ENCODE data around the gene GREM2. TPM values are rescaled to one million over a fixed set of nuclear protein-coding genes. Genes with fewer than 3 reads are reported as not detected.

GREM2 gene
- total RNA-seq, 1 experiment from 2014 or later, result 0.17 TPM

DNA sequence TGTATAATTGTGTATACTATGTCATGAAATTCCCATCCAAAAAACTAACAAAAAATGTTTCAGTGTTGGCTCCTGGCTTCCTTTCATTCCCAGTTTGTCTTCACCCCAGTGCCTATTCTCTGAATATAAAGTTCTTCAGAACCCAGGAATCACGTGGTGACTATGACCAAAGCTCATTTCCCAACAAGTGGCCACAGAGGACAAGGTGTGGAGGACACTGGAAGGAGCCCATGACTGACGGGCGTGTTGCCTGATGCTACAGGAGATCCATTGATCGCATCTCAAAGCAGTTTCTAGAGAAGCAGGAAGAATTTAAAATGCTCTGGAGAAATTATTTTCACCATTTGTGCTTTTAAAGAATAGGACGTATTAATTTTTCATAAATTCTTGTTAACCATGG is 7.4 kb upstream of the GREM2 start (continued):
- TF ChIP-seq, protein P1, sequence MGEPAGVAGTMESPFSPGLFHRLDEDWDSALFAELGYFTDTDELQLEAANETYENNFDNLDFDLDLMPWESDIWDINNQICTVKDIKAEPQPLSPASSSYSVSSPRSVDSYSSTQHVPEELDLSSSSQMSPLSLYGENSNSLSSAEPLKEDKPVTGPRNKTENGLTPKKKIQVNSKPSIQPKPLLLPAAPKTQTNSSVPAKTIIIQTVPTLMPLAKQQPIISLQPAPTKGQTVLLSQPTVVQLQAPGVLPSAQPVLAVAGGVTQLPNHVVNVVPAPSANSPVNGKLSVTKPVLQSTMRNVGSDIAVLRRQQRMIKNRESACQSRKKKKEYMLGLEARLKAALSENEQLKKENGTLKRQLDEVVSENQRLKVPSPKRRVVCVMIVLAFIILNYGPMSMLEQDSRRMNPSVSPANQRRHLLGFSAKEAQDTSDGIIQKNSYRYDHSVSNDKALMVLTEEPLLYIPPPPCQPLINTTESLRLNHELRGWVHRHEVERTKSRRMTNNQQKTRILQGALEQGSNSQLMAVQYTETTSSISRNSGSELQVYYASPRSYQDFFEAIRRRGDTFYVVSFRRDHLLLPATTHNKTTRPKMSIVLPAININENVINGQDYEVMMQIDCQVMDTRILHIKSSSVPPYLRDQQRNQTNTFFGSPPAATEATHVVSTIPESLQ (CRISPR knock-in tag; IDR thresholded peaks at IDR 0.05), result no peak
- TF ChIP-seq, protein P2, sequence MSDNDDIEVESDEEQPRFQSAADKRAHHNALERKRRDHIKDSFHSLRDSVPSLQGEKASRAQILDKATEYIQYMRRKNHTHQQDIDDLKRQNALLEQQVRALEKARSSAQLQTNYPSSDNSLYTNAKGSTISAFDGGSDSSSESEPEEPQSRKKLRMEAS (CRISPR knock-in tag; IDR thresholded peaks at IDR 0.05), result no peak

DNA sequence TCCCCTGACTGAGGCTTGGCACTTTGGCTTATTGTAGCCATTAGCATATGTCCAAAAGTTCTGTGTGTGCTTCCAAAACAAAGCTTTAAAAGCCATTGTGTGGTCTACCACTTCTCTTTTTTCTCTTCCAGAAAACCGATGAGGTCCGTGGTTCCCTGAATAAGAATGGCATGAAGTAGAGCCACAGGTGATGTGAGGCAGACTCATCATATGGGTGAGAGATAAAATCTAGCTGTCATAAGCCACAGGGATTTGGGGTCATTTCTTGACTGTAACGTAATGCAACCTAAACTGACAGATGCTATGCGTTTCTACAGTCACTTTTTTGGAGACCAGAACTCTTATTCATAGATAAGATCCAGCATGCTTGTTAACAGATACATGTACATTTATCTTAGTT is 7.0 kb upstream of the GREM2 start:
- CTCF ChIA-PET, result no interaction called here
- H3K4me3 Mint-ChIP-seq, result no peak overlapping the region
- POLR2A ChIA-PET, result interaction anchor here (1.3 kb wide), 1 partner anchor 126 kb away, joined by 4 read pairs; no protein-coding TSS in a partner anchor
- H3K9me3 Mint-ChIP-seq, result no peaks in the 10 kb centered on the region
- no peak for DNase-seq (ENCODE audit: low spot score)
- peaks cover 11% of the 10 kb centered on the region for H3K4me1 Mint-ChIP-seq
- no peak overlapping the region for H3K27ac Mint-ChIP-seq
- H3K36me3 Mint-ChIP-seq, result no peaks in the 10 kb centered on the region
- no peaks in the 10 kb centered on the region for H3K27me3 Mint-ChIP-seq (ENCODE audit: low read depth)
- ATAC-seq, result no peak
- TF ChIP-seq SOX15 (CRISPR knock-in tag; IDR thresholded peaks at IDR 0.05), result no peak
- TF ChIP-seq NR2C2 (CRISPR knock-in tag; IDR thresholded peaks at IDR 0.05), result no peak
- TF ChIP-seq ATF3 (CRISPR knock-in tag; conservative IDR thresholded peaks at IDR 0.05), result no peak
- TF ChIP-seq ZSCAN18 (CRISPR knock-in tag; IDR thresholded peaks at IDR 0.05), result no peak
- no peak for TF ChIP-seq FOXK1 (CRISPR knock-in tag; IDR thresholded peaks at IDR 0.05)
- TF ChIP-seq EMX1 (CRISPR knock-in tag; IDR thresholded peaks at IDR 0.05), result no peak
- no peak for TF ChIP-seq ZNF263 (CRISPR knock-in tag; IDR thresholded peaks at IDR 0.05; ENCODE audit: low read depth)
- TF ChIP-seq, protein P3, sequence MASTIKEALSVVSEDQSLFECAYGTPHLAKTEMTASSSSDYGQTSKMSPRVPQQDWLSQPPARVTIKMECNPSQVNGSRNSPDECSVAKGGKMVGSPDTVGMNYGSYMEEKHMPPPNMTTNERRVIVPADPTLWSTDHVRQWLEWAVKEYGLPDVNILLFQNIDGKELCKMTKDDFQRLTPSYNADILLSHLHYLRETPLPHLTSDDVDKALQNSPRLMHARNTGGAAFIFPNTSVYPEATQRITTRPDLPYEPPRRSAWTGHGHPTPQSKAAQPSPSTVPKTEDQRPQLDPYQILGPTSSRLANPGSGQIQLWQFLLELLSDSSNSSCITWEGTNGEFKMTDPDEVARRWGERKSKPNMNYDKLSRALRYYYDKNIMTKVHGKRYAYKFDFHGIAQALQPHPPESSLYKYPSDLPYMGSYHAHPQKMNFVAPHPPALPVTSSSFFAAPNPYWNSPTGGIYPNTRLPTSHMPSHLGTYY (CRISPR knock-in tag; IDR thresholded peaks at IDR 0.05), result no peak
- TF ChIP-seq GABPB1 (CRISPR knock-in tag; IDR thresholded peaks at IDR 0.05), result no peak
- TF ChIP-seq, protein P4, sequence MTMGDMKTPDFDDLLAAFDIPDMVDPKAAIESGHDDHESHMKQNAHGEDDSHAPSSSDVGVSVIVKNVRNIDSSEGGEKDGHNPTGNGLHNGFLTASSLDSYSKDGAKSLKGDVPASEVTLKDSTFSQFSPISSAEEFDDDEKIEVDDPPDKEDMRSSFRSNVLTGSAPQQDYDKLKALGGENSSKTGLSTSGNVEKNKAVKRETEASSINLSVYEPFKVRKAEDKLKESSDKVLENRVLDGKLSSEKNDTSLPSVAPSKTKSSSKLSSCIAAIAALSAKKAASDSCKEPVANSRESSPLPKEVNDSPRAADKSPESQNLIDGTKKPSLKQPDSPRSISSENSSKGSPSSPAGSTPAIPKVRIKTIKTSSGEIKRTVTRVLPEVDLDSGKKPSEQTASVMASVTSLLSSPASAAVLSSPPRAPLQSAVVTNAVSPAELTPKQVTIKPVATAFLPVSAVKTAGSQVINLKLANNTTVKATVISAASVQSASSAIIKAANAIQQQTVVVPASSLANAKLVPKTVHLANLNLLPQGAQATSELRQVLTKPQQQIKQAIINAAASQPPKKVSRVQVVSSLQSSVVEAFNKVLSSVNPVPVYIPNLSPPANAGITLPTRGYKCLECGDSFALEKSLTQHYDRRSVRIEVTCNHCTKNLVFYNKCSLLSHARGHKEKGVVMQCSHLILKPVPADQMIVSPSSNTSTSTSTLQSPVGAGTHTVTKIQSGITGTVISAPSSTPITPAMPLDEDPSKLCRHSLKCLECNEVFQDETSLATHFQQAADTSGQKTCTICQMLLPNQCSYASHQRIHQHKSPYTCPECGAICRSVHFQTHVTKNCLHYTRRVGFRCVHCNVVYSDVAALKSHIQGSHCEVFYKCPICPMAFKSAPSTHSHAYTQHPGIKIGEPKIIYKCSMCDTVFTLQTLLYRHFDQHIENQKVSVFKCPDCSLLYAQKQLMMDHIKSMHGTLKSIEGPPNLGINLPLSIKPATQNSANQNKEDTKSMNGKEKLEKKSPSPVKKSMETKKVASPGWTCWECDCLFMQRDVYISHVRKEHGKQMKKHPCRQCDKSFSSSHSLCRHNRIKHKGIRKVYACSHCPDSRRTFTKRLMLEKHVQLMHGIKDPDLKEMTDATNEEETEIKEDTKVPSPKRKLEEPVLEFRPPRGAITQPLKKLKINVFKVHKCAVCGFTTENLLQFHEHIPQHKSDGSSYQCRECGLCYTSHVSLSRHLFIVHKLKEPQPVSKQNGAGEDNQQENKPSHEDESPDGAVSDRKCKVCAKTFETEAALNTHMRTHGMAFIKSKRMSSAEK (CRISPR knock-in tag; IDR thresholded peaks at IDR 0.05; ENCODE audit: borderline replicate concordance), result no peak
- TF ChIP-seq ZNF671 (CRISPR knock-in tag; IDR thresholded peaks at IDR 0.05), result no peak
- no peak for TF ChIP-seq RORB (CRISPR knock-in tag; IDR thresholded peaks at IDR 0.05)
- no peak for TF ChIP-seq CREM (CRISPR knock-in tag; IDR thresholded peaks at IDR 0.05)
- TF ChIP-seq JAZF1 (CRISPR knock-in tag; IDR thresholded peaks at IDR 0.05), result no peak
- no peak for TF ChIP-seq TEAD1 (CRISPR knock-in tag; IDR thresholded peaks at IDR 0.05)
- TF ChIP-seq TP53 (CRISPR knock-in tag; IDR thresholded peaks at IDR 0.05), result no peak

All from WTC11 (cell line).